ENCODE results near the gene NCAN. TPM values are rescaled to one million over a fixed set of nuclear protein-coding genes. Genes with fewer than 3 reads are reported as not detected.

Gene NCAN
- under 1 TPM in 1 of 3 donors, not detected in 2; 0.25 TPM for total RNA-seq
- long read RNA-seq, donor 1, partial matches to known transcripts: 1 of 2 reads
- long read RNA-seq, donor 1, other reads (novel, unspliced or antisense): 1 of 2 reads
- long read RNA-seq, donor 2: 0 reads

DNA sequence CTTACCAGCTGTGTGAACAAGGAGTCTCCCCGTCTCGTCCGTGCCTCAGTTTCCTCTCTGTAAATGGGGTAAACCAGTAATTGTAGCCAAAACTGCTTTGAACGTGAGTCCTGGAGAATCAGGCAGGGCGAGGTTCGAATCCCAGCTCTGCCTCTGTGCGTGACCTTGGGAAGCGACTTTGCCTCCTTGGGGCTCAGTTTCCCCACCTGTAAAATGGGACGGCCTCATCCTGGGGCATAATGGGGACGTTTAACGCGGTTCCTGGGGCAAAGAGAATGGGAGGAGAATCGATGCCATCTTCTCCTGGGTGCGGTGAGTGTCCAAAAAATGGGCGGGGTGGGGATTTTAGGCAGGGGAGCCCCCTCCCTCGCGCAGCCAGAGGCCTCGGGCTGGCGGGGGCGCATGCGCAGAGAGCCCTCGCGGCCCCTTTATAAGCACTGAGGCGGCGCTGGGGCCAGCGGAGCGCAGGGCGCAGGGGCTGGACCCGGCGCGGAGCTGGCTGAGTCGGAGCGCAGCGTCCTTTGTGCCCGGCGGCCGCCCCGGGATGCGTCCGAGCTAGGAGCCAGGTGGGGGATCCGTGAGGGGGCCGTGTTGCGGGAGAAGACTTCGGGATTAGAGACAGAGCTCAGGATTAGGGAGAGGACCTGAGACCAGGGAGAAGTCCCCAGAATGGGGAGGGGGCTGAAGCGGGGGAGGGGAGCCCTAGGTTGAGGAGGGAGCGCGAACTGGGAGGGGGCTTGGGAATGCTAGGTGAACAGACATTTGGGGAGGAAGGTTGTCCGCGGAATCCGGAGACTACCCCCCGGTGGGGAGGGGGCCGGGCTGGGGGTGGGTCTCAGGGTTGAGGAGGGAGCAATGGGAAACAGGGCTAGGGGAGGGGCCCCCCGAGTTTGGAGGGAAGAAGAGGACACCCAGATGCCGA, at the start of gene NCAN:
Gene NCAN, plus strand, starts transcription at position 460 of the 922 bp plus-strand sequence. CDS start 4,996 bp downstream, outside the sequence.
- TF ChIP-seq, protein P1, sequence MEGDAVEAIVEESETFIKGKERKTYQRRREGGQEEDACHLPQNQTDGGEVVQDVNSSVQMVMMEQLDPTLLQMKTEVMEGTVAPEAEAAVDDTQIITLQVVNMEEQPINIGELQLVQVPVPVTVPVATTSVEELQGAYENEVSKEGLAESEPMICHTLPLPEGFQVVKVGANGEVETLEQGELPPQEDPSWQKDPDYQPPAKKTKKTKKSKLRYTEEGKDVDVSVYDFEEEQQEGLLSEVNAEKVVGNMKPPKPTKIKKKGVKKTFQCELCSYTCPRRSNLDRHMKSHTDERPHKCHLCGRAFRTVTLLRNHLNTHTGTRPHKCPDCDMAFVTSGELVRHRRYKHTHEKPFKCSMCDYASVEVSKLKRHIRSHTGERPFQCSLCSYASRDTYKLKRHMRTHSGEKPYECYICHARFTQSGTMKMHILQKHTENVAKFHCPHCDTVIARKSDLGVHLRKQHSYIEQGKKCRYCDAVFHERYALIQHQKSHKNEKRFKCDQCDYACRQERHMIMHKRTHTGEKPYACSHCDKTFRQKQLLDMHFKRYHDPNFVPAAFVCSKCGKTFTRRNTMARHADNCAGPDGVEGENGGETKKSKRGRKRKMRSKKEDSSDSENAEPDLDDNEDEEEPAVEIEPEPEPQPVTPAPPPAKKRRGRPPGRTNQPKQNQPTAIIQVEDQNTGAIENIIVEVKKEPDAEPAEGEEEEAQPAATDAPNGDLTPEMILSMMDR (IDR thresholded peaks at IDR 0.05): no peak
- Histone ChIP-seq H3K36me3 (ENCODE audit: low read depth) (no peaks in the 10 kb centered on the region), H3K4me3 (no peak within 1 kb of the TSS), H3K9me3 (no peaks in the 10 kb centered on the region), H3K4me1 (ENCODE audit: low read depth) (no peaks in the 10 kb centered on the region)
- ATAC-seq: no peak
- no peak for DNase-seq
- intact Hi-C loops (cut with DNase I, micrococcal nuclease): no loop called here

DNA sequence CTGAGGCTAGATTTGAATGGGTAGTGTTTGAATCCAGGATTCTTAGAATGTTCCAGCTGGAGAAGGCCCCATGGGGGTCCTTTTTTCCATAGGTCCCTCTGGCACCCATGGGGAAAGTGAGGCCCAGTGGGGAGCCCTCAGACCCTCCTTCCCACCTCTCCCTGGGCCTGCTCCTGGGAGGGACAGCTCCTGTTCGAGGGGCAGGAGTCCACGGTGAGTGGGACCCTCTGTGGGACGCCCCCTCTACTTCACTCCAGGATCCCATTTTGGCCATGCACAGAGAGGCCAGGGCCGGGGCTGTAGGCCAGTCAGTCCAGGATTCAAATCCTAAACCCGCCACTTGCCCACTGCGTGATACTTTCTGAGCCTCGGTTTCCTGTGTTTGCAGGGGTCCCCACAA, 49.3 kb upstream of the NCAN start:
- TF ChIP-seq, protein P1 (IDR thresholded peaks at IDR 0.05): no peak
- DNase-seq (no peak), ATAC-seq (no peak)
- H3K4me3 ChIP-seq: no peak overlapping the region
- no peaks in the 10 kb centered on the region for H3K4me1 ChIP-seq (ENCODE audit: low read depth)
- H3K36me3 ChIP-seq (ENCODE audit: low read depth): no peaks in the 10 kb centered on the region
- intact Hi-C loops (cut with DNase I, micrococcal nuclease): no loop called here
- no peaks in the 10 kb centered on the region for H3K9me3 ChIP-seq

DNA sequence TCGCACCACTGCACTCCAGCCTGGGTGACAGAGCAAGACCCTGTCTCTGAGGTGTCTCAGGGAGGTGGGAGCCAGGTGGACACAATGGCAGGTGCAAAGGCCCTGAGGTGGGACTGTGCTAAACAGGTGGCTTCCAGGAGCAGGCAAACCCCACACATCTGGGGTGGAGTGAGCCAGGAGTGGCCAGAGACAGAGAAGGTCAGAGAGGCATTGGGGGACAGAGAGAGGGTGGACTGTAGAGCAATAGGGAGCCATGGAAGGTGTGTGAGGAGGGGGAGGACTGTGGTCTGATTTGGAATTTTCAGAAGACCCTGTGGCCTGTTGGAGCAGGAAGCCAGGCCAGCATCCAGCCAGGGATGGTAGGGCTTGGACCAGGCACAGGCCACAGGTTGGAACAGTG, 46.4 kb upstream of the NCAN start:
- intact Hi-C loops (cut with DNase I, micrococcal nuclease): no loop called here
- DNase-seq (no peak), ATAC-seq (no peak)
- peaks cover 6% of the 10 kb centered on the region for H3K4me1 ChIP-seq (ENCODE audit: low read depth)
- no peaks in the 10 kb centered on the region for H3K9me3 ChIP-seq
- no peak overlapping the region for H3K4me3 ChIP-seq
- TF ChIP-seq, protein P1 (IDR thresholded peaks at IDR 0.05): no peak
- H3K36me3 ChIP-seq (ENCODE audit: low read depth): no peaks in the 10 kb centered on the region

DNA sequence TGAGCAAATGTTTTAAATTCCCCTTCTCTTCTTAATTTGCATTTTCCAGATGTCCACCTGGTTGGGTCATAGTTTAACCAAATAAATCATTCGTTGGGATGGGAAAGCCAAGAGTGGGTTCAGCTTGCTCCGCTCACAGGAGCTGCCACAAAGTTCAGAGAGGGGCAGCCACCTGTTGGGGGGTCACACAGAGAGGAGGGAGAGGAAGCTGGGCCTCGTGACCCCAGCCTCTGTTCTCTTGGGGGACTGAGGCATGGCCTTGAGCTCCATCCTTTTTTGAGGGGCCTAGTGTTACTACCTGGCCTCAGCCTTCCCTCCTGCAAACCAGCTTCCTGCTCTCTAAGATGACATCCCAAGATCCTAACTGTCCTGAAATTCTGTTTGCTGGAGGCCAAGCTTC, 44.1 kb upstream of the NCAN start:
- Histone ChIP-seq H3K36me3 (ENCODE audit: low read depth) (no peaks in the 10 kb centered on the region), H3K9me3 (no peaks in the 10 kb centered on the region), H3K4me3 (no peak overlapping the region), H3K4me1 (ENCODE audit: low read depth) (peaks cover 6% of the 10 kb centered on the region)
- DNase-seq (no peak), ATAC-seq (no peak)
- intact Hi-C loops (cut with DNase I, micrococcal nuclease): no loop called here
- TF ChIP-seq, protein P1 (IDR thresholded peaks at IDR 0.05): no peak

DNA sequence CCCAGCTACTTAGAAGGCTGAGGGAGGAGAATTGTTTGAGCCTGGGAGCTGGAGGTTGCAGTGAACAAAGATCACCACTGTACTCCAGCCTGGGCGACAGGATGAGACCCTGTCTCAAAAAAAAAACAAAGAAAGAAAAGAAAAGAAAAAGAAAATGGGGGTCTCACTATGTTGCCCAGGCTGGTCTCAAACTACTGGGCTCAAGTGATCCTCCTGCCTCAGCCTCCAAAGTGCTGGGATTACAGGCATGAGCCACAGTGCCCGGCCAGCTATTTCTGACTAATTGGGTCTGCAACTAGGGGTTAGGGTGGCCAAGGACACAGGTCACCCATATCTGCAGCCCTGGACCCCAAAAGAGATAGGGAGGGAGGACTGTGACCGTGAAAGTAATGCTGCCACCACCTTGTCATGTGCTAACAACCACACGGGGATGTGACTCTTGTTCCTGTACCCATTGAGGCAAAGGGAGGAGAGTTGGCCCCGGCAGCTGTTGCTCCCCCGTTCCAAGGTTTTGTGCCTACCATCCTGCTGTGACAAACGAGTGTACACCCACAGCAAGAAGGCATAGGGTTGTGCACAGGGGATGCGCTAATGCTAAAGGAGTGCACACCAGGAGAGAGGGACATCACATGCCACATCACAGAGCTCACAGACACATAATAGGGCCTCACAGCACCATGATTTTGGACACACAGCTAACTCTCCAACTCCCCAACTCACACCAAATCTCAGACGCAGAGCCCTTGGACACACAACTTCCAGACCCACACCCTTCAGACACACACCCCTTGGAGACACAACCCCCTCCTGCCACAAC, 42.3 kb upstream of the NCAN start:
- Histone ChIP-seq H3K4me1 (ENCODE audit: low read depth) (peaks cover 6% of the 10 kb centered on the region), H3K9me3 (no peaks in the 10 kb centered on the region), H3K4me3 (no peak overlapping the region), H3K36me3 (ENCODE audit: low read depth) (no peaks in the 10 kb centered on the region)
- DNase-seq (no peak), ATAC-seq (no peak)
- TF ChIP-seq, protein P1 (IDR thresholded peaks at IDR 0.05): no peak
- intact Hi-C loops (cut with DNase I, micrococcal nuclease): no loop called here

Data from mucosa of descending colon (tissue), 3 donors.